ENCODE data around the gene LMO1. TPM values are rescaled to one million over a fixed set of nuclear protein-coding genes. Genes with fewer than 3 reads are reported as not detected.

Gene LMO1
- polyA plus RNA-seq, 3 donors = not detected

GRCh38 chr11:8262552-8263108 lies 1.0 kb downstream of the LMO1 start:
- H3K4me2 ChIP-seq (replicated peaks; ENCODE audit: extremely low read depth, low read length, poor library complexity, severe bottlenecking) = peak overlapping the region; percentile 64
- DNase-seq = no peak
- H3K4me3 ChIP-seq (replicated peaks in 1 of 3; ENCODE audit: low read depth in 2 of 3, low read length in 3 of 3) = peak overlapping the region in 1 of 3 experiments; percentile 39

More at GRCh38 chr11:8262552-8263108, 1.0 kb downstream of the LMO1 start:
- no peaks in the 10 kb centered on the region for H3K36me3 ChIP-seq (replicated peaks in 1 of 2; ENCODE audit: control insufficient read depth in 1 of 2, insufficient read depth in 2 of 2, low read length in 2 of 2)
- no peak overlapping the region for H3K9ac ChIP-seq (ENCODE audit: insufficient read depth, low read length, poor library complexity, severe bottlenecking)
- 2% methylated on average over 66 of the region's 66 CpGs for WGBS (ENCODE audit: insufficient coverage)
- H3K9me3 ChIP-seq (replicated peaks in 1 of 2; ENCODE audit: control insufficient read depth in 1 of 2, insufficient read depth in 1 of 2, low read length in 2 of 2) = peaks cover 5 to 13% of the 10 kb centered on the region in 2 donors
- Mint-ChIP-seq H3K4me1 (peaks cover 27% of the 10 kb centered on the region), H3K27ac (no peak overlapping the region), H3K4me3 (peak overlapping the region; percentile 62 to 82), H3K9me3 (peaks cover 0 to 10% (median 0%) of the 10 kb centered on the region in 7 donors), H3K36me3 (peaks cover 0 to 2% of the 10 kb centered on the region in 2 donors), H3K27me3 (ENCODE audit: low read depth in 3 of 3) (peaks cover 86 to 97% (median 90%) of the 10 kb centered on the region in 3 donors)
- no peak for TF ChIP-seq CTCF (IDR thresholded peaks at IDR 0.05)
- intact Hi-C loops (cut with micrococcal nuclease) = loop anchor here in 1 of 2 donors (5.0 to 10.0 kb wide), 2 partner anchors 35 to 68 kb away; no protein-coding TSS in a partner anchor
- no peaks in the 10 kb centered on the region for H4K20me1 ChIP-seq (ENCODE audit: insufficient read depth, low read length)
- peak overlapping the region; percentile 41 for H2AFZ ChIP-seq (ENCODE audit: insufficient read depth, low read depth, low read length, poor library complexity, severe bottlenecking)
- no peaks in the 10 kb centered on the region for H3K79me2 ChIP-seq (ENCODE audit: insufficient read depth, low read length)
- peaks cover 17 to 21% of the 10 kb centered on the region in 2 donors for H3K4me1 ChIP-seq (ENCODE audit: control insufficient read depth in 1 of 2, insufficient read depth in 2 of 2, low read length in 2 of 2)
- H3K27ac ChIP-seq (ENCODE audit: low read depth in 1 of 2, low read length in 2 of 2) = no peak overlapping the region
- H3K27me3 ChIP-seq (ENCODE audit: control insufficient read depth in 2 of 2, insufficient read depth in 2 of 2, low read length in 2 of 2) = peaks cover 42 to 78% of the 10 kb centered on the region in 2 donors

Measured in CD14-positive monocyte (primary cell).